HG03432 (cell line): ENCODE results near the gene C9orf153.
"Not testable (repeated sequence)": the region's sequence is repeated elsewhere in the genome, so short reads cannot be mapped to it uniquely, and the experiment has no call there.

Experiments used
- ATAC-seq: cut with Tn5 transposase; IDR thresholded peaks from one replicate; pipeline ENCODE4 v1.9.1; 2021; ENCODE audit warnings: mild to moderate bottlenecking, moderate library complexity; ENCODE audit not compliant: unreplicated experiment

Gene C9orf153

GRCh38 chr9:86259557-86259956 lies at the start of gene C9orf153:
Gene C9orf153 (minus strand): TSS chr9:86259657. CDS start chr9:86229603, 30,054 bp downstream.
- no peak for ATAC-seq

GRCh38 chr9:86308687-86309086 lies 49.2 kb upstream of the C9orf153 start:
- ATAC-seq = no peak

DNA sequence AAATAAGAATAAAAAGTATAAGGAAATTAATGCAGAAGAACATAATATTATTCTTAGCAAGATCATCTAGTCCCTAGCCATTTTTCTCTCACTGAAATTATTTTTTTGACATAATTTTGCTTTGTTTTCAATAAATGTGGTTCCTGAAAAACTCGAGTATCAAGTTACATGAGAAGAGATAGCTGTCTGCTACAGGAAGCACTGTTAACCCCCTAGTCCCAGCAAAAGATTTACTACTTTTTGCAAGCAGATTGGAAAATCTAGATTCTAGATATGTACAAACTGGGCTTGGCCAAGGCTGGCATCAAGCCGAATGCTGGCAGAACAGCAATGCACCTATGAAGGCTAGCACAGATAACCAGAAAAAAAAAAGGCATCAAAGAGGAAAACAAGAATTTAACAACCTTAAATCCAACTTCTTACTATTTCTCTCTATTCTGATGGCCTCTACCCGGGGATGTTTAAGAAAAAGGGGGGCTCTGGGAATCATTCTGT lies 44.8 kb upstream of the C9orf153 start:
- ATAC-seq = no peak

GRCh38 chr9:86303316-86303975 lies 44.0 kb upstream of the C9orf153 start:
- no peak for ATAC-seq

DNA sequence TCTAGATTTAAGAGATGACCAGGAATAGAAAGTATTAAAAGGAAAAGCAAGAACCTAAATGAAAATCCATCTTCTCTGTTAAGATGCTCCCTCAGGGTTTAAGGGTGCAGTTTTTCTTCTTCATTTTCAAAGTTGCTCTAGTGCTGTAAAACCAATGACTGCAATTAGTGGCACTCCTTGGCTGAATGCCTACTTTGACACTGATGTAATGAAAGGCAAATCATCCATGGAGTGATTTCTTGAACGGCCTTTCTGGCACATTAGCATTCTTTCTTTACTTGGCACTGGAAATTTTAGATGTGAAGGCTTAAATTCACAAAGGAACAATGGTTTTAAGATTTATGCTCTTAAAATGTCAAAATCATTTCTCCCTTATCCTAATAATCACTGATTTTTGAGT lies 42.2 kb upstream of the C9orf153 start:
- no peak for ATAC-seq

DNA sequence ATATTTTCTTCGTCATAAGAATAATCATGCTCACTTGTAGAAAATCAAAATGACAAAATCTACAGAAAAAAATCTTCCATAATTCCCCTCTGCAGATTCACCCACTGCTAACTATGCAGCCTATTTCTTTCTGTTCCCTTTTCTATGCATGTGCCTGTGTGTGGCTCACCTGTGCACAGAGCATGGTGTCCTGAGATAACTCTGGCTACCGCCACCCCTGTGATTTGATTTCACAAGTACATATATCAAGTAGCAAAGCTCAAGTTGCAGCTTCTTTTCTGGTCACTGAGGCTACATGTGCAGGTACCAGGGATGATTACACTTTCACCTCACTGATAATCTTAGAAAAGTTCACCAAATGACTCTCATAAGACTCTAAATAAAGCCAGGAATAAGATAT lies 41.2 kb upstream of the C9orf153 start:
- ATAC-seq = no peak

- no peak for ATAC-seq
These were observed 39.4 kb upstream of the C9orf153 start for GRCh38 chr9:86298873-86299272.

GRCh38 chr9:86290341-86290740 lies 30.9 kb upstream of the C9orf153 start:
- ATAC-seq = not testable (repeated sequence)

DNA sequence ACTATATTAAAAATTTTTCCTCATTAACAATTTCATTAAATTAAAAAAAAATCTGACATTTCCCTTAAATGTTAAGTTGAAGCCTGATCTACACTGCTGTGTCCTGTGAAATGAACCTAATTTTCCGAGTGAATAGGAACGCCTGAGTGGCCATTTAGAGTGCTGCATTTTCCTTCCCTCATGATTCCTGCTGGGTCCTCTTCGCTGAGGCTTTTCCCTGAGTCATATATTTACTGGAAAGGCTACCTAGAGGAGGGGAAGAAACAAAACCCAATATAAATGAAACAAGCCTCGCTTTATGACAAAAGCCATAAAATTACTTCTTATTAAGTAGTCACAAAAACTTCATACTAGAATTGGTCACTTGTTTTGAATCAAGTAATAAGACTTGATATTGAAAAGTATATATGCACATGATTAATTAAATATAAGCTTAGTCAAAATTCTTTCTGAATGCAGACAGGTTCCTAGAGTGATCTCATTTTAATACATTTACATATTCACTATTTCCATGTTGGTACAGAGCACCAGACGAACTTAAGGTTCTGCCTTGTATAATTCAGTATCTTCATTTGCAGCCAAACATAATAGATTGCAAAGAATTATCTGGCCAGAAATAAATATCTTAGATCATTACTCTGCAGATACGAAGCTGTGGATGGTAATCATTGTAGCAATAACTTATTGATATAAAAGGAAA lies 29.2 kb upstream of the C9orf153 start:
- no peak for ATAC-seq

DNA sequence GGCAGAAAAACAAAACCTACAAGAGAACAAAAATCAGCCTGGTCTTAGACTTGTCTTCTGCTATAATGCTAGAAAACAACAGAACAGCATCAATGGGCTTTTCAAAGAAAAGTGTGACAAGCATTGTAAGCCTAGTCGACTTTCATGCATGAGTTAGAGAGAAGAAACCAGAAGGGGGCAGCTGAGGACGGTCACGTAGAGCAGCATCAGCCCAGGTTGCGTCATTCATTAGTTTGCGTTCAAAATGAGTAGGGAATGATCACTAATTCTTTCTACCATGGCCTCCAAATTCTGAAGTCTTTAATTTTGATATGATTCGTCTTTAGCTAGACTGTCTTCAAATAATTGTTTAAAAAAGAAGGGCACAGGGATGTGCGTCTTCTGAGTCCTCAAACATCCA lies 27.6 kb upstream of the C9orf153 start:
- ATAC-seq = no peak

GRCh38 chr9:86286278-86286677 lies 26.8 kb upstream of the C9orf153 start:
- no peak for ATAC-seq

DNA sequence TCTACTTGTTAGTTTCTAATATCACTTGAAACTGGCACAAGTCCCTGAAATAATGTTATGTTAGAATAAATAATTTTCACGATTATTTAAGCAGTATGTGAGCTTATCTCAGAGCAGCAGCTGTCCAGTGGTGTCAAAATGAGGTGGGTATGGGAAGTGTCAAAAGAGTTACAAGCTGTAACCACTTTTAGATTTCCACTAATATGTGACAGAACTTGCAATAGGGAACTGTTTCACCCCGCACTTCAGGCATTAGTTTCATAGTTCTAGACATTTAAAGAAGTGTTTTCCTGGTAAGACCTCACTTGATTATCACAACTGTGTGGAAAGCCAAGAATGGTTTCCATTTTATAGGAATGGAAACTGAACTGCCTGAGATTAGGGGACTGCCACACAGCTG lies 25.8 kb upstream of the C9orf153 start:
- ATAC-seq = no peak

DNA sequence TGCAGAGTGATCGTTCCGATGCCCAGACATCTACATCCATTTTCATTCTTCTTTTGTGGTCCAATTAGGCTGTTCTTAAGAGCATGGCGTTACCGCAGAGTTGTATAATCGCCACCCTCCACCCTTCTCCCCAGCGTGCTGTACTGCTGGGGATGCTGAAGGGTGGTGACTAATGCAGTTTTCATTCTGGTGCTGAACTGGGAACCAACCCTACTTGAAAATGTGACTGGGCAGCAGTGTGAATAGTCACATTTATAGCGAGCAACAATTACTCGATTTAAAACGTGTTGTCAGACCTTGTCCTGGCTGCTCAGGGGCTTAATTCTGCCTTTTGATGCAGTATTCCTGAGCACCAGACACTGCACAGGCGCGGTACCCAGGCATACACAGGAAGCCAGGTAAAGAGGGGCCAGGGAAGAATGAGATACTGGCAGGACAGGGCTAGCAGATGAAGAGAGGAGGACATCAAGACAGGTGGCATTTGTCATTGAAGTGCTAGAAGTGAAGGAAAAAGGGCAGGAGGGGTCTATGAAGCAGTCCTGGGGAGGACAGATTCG lies 23.6 kb upstream of the C9orf153 start:
- peak; percentile 14 for ATAC-seq

- ATAC-seq = peak; percentile 86
These were observed 22.9 kb upstream of the C9orf153 start, which contains the start of gene ISCA1 for GRCh38 chr9:86282077-86282978. Gene ISCA1 (minus strand): TSS chr9:86282538. CDS start chr9:86282458, 80 bp downstream.

DNA sequence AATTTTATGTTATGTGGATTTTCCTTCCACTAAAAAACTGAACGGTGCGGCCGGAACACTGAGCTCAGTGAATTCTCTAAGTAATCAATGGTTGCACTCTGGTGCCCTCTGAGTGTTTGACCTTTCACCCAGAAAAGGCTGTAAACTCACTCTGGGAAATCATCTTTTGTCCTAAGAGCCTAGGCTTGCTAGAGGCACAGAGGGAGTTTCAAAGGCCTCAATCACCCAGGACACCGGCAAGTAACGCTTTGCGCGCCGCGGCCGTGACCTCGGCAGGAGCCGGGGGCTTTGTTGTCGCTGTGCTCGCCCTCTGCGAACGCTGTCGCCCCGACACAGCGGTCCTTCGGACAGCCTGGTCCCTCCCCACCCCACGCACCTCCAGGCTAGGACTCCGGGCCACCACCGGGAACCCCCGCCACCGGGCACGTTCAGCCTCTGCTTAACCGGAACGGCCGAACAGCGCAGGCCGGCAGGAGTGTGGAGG lies 22.2 kb upstream of the C9orf153 start:
- peak; percentile 34 for ATAC-seq

- no peak for ATAC-seq
These were observed 21.1 kb upstream of the C9orf153 start for GRCh38 chr9:86280580-86280979.

DNA sequence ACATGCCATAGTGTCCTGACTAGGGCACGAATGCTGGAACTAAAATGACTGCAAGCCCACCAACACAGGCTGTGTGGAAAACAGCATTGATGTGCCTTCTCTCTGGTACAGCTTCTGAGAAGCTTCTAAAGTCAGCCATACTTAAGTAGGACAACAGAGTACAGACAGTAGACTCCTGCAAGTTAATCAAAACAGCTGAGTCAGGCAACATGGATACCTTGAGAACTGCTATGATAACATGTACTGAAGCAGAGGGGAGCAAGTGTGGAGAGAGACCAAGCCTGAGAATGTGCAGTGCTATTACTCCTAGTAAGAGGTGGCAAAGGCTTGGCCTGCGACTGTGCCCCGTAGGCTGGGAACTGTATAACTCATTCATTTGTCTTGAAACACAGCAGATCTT lies 20.4 kb upstream of the C9orf153 start:
- no peak for ATAC-seq

DNA sequence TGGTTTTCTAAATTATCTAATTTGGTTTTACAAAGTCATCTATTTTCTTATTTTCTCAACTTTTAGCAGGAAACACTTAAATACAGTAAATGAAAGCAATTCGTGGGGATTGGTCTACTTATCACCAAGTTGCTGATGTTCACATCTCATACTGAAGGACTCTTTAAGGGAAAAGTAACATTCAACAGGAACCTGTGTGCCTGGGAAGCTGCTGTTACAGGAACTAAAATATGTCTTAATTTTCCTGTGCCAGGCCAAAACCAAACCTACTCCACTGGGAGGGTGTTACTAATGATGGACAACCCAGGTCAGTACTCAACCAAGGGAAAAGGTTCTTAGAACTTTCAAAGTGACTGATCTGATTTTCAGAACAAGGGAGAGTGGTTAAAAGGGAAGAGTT lies 17.6 kb upstream of the C9orf153 start:
- ATAC-seq = no peak

- ATAC-seq = no peak
These were observed 16.5 kb upstream of the C9orf153 start for GRCh38 chr9:86275962-86276361.

- no peak for ATAC-seq
These were observed 15.6 kb upstream of the C9orf153 start for GRCh38 chr9:86274821-86275643.
